Thyroid gland (tissue), 4 donors: Measurements from ENCODE around the gene CACNA1B.

Experiments
- POLR2A ChIP-seq, 2 donors: fragments of 450-650 bp; IDR thresholded peaks; one replicate each; pipeline ENCODE4 v1.6.1; 2017; ENCODE audit warnings: antibody characterized with exemption in 2 of 2, mild to moderate bottlenecking in 2 of 2, moderate library complexity in 1 of 2
- TF ChIP-seq, protein P1 (sequence below), 6 experiments: fragments of 200-600 bp in 3 of 6; fragments of 450-650 bp in 3 of 6; sonication (generic) in 3 of 6; IDR thresholded peaks; one replicate each; pipeline ENCODE4 v1.5.1; 2016 to 2019; ENCODE audit warnings: antibody characterized with exemption in 6 of 6, mild to moderate bottlenecking in 2 of 6, inconsistent platforms in 1 of 6, moderate library complexity in 1 of 6

- TF ChIP-seq, protein P1, sequence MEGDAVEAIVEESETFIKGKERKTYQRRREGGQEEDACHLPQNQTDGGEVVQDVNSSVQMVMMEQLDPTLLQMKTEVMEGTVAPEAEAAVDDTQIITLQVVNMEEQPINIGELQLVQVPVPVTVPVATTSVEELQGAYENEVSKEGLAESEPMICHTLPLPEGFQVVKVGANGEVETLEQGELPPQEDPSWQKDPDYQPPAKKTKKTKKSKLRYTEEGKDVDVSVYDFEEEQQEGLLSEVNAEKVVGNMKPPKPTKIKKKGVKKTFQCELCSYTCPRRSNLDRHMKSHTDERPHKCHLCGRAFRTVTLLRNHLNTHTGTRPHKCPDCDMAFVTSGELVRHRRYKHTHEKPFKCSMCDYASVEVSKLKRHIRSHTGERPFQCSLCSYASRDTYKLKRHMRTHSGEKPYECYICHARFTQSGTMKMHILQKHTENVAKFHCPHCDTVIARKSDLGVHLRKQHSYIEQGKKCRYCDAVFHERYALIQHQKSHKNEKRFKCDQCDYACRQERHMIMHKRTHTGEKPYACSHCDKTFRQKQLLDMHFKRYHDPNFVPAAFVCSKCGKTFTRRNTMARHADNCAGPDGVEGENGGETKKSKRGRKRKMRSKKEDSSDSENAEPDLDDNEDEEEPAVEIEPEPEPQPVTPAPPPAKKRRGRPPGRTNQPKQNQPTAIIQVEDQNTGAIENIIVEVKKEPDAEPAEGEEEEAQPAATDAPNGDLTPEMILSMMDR (IDR thresholded peaks at IDR 0.05): no peak
- TF ChIP-seq POLR2A (IDR thresholded peaks at IDR 0.05): no peak
Measured at GRCh38 chr9:137907776-137908175, 30.2 kb downstream of the CACNA1B start.
